Glutamatergic neuron (in vitro differentiated cells): ENCODE measurements around the gene SEC11A. TPM values are rescaled to one million over a fixed set of nuclear protein-coding genes. Genes with fewer than 3 reads are reported as not detected.
A peak's percentile ranks its signal among the peaks of the same experiment; 100 is the strongest.

Experiments used
- DNase-seq: peaks from one replicate; pipeline ENCODE4 v3.0.0; 2022
- H3K27ac Mint-ChIP-seq: one replicate; pipeline ENCODE4 v1.8.0; 2020; ENCODE audit warnings: mild to moderate bottlenecking, mixed read lengths, inconsistent platforms; ENCODE audit not compliant: unreplicated experiment
- H3K27me3 Mint-ChIP-seq: one replicate; pipeline ENCODE4 v1.8.0; 2020; ENCODE audit warnings: mild to moderate bottlenecking, moderate library complexity, mixed read lengths, inconsistent platforms; ENCODE audit not compliant: unreplicated experiment
- H3K36me3 Mint-ChIP-seq: one replicate; pipeline ENCODE4 v1.8.0; 2020; ENCODE audit warnings: mild to moderate bottlenecking, mixed read lengths, inconsistent platforms; ENCODE audit not compliant: unreplicated experiment
- H3K4me1 Mint-ChIP-seq: one replicate; pipeline ENCODE4 v1.8.0; 2020; ENCODE audit warnings: mild to moderate bottlenecking, low read depth, mixed read lengths, inconsistent platforms; ENCODE audit not compliant: unreplicated experiment
- H3K4me3 Mint-ChIP-seq: one replicate; pipeline ENCODE4 v1.8.0; 2020; ENCODE audit warnings: mild to moderate bottlenecking, mixed read lengths, inconsistent platforms; ENCODE audit not compliant: unreplicated experiment
- H3K9me3 Mint-ChIP-seq: one replicate; pipeline ENCODE4 v1.8.0; 2020; ENCODE audit warnings: mild to moderate bottlenecking, moderate library complexity, mixed read lengths, inconsistent platforms; ENCODE audit not compliant: unreplicated experiment
- CTCF ChIP-seq: fragments of 200-600 bp; sonication (generic); IDR thresholded peaks from one replicate; pipeline ENCODE4 v1.5.0; 2021; ENCODE audit not compliant: partially characterized antibody, unreplicated experiment
- total RNA-seq: library from RNA; stranded (reverse); fragmentation: NEBNext Ultra II Directional; extraction: Animal tissue kit (Norgen Biotek cat#: 25700); gene quantifications from one replicate; pipeline ENCODE4 v1.2.1, GENCODE V29; 2021; ENCODE audit not compliant: unreplicated experiment

Gene SEC11A
- total RNA-seq, 1 donor from 2014 or later, result 84.3 TPM

GRCh38 chr15:84657748-84658079 is 58.2 kb downstream of the SEC11A start:
- no peak for DNase-seq
- peak overlapping the region; percentile 76 for H3K4me3 Mint-ChIP-seq
- H3K27ac Mint-ChIP-seq, result no peak overlapping the region
- H3K4me1 Mint-ChIP-seq, result peaks cover 15% of the 10 kb centered on the region
- H3K9me3 Mint-ChIP-seq, result peaks cover 6% of the 10 kb centered on the region
- TF ChIP-seq CTCF, result no peak
- no peaks in the 10 kb centered on the region for H3K36me3 Mint-ChIP-seq
- H3K27me3 Mint-ChIP-seq, result peaks cover 9% of the 10 kb centered on the region

GRCh38 chr15:84656972-84657371 is 59.0 kb downstream of the SEC11A start:
- H3K27me3 Mint-ChIP-seq, result peaks cover 9% of the 10 kb centered on the region
- H3K4me3 Mint-ChIP-seq, result peak overlapping the region; percentile 76
- H3K36me3 Mint-ChIP-seq, result no peaks in the 10 kb centered on the region
- H3K4me1 Mint-ChIP-seq, result peaks cover 14% of the 10 kb centered on the region
- no peak overlapping the region for H3K27ac Mint-ChIP-seq
- no peak for DNase-seq
- H3K9me3 Mint-ChIP-seq, result peaks cover 6% of the 10 kb centered on the region
- no peak for TF ChIP-seq CTCF

- Mint-ChIP-seq H3K27ac (no peak overlapping the region), H3K9me3 (peaks cover 4% of the 10 kb centered on the region), H3K36me3 (no peaks in the 10 kb centered on the region), H3K4me1 (peaks cover 10% of the 10 kb centered on the region), H3K4me3 (peak overlapping the region; percentile 93), H3K27me3 (peaks cover 7% of the 10 kb centered on the region)
- peak; percentile 61 for TF ChIP-seq CTCF
- DNase-seq, result peak; percentile 77
Measured at GRCh38 chr15:84654689-84655453, 61.1 kb downstream of the SEC11A start.

GRCh38 chr15:84653910-84654688 is 61.8 kb downstream of the SEC11A start, which contains the start of gene WDR73:
Gene WDR73 (minus strand): TSS chr15:84654283. CDS start chr15:84654274, 9 bp downstream.
- H3K36me3 Mint-ChIP-seq, result no peaks in the 10 kb centered on the region
- peak; percentile 99 for DNase-seq
- peak within 1 kb of the TSS; percentile 81 for H3K27ac Mint-ChIP-seq
- peak within 1 kb of the TSS; percentile 93 for H3K4me3 Mint-ChIP-seq
- TF ChIP-seq CTCF, result no peak
- peaks cover 5% of the 10 kb centered on the region for H3K27me3 Mint-ChIP-seq
- peaks cover 6% of the 10 kb centered on the region for H3K4me1 Mint-ChIP-seq
- peaks cover 4% of the 10 kb centered on the region for H3K9me3 Mint-ChIP-seq

- no peak for TF ChIP-seq CTCF
Measured at GRCh38 chr15:84653584-84653909, 62.4 kb downstream of the SEC11A start.

More at GRCh38 chr15:84653584-84653909, 62.4 kb downstream of the SEC11A start:
- Mint-ChIP-seq H3K9me3 (peaks cover 3% of the 10 kb centered on the region), H3K27me3 (peaks cover 5% of the 10 kb centered on the region), H3K27ac (peak overlapping the region; percentile 81), H3K4me1 (peaks cover 3% of the 10 kb centered on the region), H3K36me3 (no peaks in the 10 kb centered on the region), H3K4me3 (peak overlapping the region; percentile 93)
- no peak for DNase-seq
